CD4-positive, alpha-beta T cell (primary cell): ENCODE results near the gene COL3A1. TPM values are rescaled to one million over a fixed set of nuclear protein-coding genes. Genes with fewer than 3 reads are reported as not detected.

Experiments
- ATAC-seq: fragments of 200-7000 bp; cut with Tn5 transposase; one replicate; pipeline ENCODE4 v1.10.0; 2022; ENCODE audit warnings: mild to moderate bottlenecking; ENCODE audit not compliant: poor library complexity
- CTCF ChIA-PET: fragments of 350-600 bp; sonication (Branson Sonifier 250); formaldehyde crosslinking; loops from one replicate; lab custom pipeline; 2021; ENCODE audit warnings: antibody characterized with exemption, inconsistent platforms; lab: Charles Lee
- POLR2A ChIA-PET: fragments of 350-600 bp; sonication (Branson Sonifier 250); formaldehyde crosslinking; loops from one replicate; lab custom pipeline; 2021; ENCODE audit warnings: antibody characterized with exemption, inconsistent platforms; lab: Charles Lee
- DNase-seq, 14 experiments: peaks; one replicate each; pipeline ENCODE4 v3.0.0-alpha.2; 2013 to 2020; ENCODE audit warnings: mixed read lengths in 2 of 14
- H3K27ac ChIP-seq, 2 donors: one replicate each; pipeline versions ENCODE4 v1.5.1 to v1.7.0; 2013; ENCODE audit warnings: low read length in 2 of 2, low read depth in 1 of 2, mild to moderate bottlenecking in 1 of 2
- H3K27me3 ChIP-seq, 2 experiments: 1 replicate in 1 of 2; 2 replicates in 1 of 2; pipeline versions ENCODE4 v1.6.1 to v1.7.0; 2013; ENCODE audit warnings: low read length in 2 of 2, control low read depth in 1 of 2, mild to moderate bottlenecking in 1 of 2, moderate library complexity in 1 of 2; ENCODE audit not compliant: insufficient read depth in 2 of 2, control insufficient read depth in 1 of 2
- H3K36me3 ChIP-seq: one replicate; pipeline ENCODE4 v1.6.1; 2013; ENCODE audit warnings: low read length, control low read depth; ENCODE audit not compliant: insufficient read depth
- H3K4me1 ChIP-seq: one replicate; pipeline ENCODE4 v1.6.1; 2013; ENCODE audit warnings: low read length, control low read depth; ENCODE audit not compliant: insufficient read depth
- H3K4me3 ChIP-seq: one replicate; pipeline ENCODE4 v1.5.1; 2013; ENCODE audit warnings: mild to moderate bottlenecking, low read length, moderate library complexity
- H3K9me3 ChIP-seq, 2 experiments: 1 replicate in 1 of 2; 2 replicates in 1 of 2; pipeline versions ENCODE4 v1.6.1 to v1.7.0; 2013; ENCODE audit warnings: low read length in 2 of 2, mild to moderate bottlenecking in 2 of 2, control low read depth in 1 of 2, moderate library complexity in 1 of 2; ENCODE audit not compliant: control insufficient read depth in 1 of 2, insufficient read depth in 1 of 2
- H3K27ac Mint-ChIP-seq: one replicate; pipeline ENCODE4 v1.8.0; 2020; ENCODE audit warnings: mixed read lengths
- H3K27me3 Mint-ChIP-seq: one replicate; pipeline ENCODE4 v1.8.0; 2021; ENCODE audit warnings: mixed read lengths
- H3K36me3 Mint-ChIP-seq: one replicate; pipeline ENCODE4 v1.8.0; 2021; ENCODE audit warnings: low read depth, mixed read lengths
- H3K4me1 Mint-ChIP-seq: one replicate; pipeline ENCODE4 v1.8.0; 2021; ENCODE audit warnings: low read depth, mixed read lengths
- H3K4me3 Mint-ChIP-seq: one replicate; pipeline ENCODE4 v1.8.0; 2020; ENCODE audit warnings: mild to moderate bottlenecking, mixed read lengths
- H3K9me3 Mint-ChIP-seq: one replicate; pipeline ENCODE4 v1.8.0; 2020; ENCODE audit warnings: mixed read lengths
- CTCF ChIP-seq: fragments of 200-600 bp; IDR thresholded peaks from one replicate; pipeline ENCODE4 v1.8.0; 2022; ENCODE audit warnings: antibody characterized with exemption, mild to moderate bottlenecking
- intact Hi-C, 2 experiments: fragments of 100-400 bp; cut with DNase I in 1 of 2; cut with micrococcal nuclease in 1 of 2; formaldehyde crosslinking; loops; one replicate each; pipeline versions ENCODE4 v1.15.1 to v1.9.0; 2023 to 2025; cut with DNase I, micrococcal nuclease
- total RNA-seq, 174 experiments: library from RNA in 2 of 174; stranded (reverse) in 2 of 174; gene quantifications; one replicate each; pipeline ENCODE4 v1.2.3 and lab custom pipeline; 2021 to 2026

Gene COL3A1
- total RNA-seq, 2 experiments from 2014 or later, result not detected

GRCh38 chr2:189018631-189019030 lies 44.5 kb downstream of the COL3A1 start:
- POLR2A ChIA-PET, result no interaction called here
- H3K9me3 Mint-ChIP-seq, result peaks cover under 1% of the 10 kb centered on the region
- peaks cover 22% of the 10 kb centered on the region for H3K27me3 Mint-ChIP-seq
- intact Hi-C loops, result no loop called here
- CTCF ChIA-PET, result no interaction called here
- Histone ChIP-seq H3K27me3 (no peaks in the 10 kb centered on the region), H3K36me3 (no peaks in the 10 kb centered on the region), H3K9me3 (no peaks in the 10 kb centered on the region), H3K27ac (no peak overlapping the region), H3K4me3 (no peak overlapping the region), H3K4me1 (no peaks in the 10 kb centered on the region)
- H3K4me3 Mint-ChIP-seq, result no peak overlapping the region
- ATAC-seq (no peak), DNase-seq (no peak)
- no peaks in the 10 kb centered on the region for H3K4me1 Mint-ChIP-seq
- no peak overlapping the region for H3K27ac Mint-ChIP-seq
- TF ChIP-seq CTCF, result no peak
- no peaks in the 10 kb centered on the region for H3K36me3 Mint-ChIP-seq

DNA sequence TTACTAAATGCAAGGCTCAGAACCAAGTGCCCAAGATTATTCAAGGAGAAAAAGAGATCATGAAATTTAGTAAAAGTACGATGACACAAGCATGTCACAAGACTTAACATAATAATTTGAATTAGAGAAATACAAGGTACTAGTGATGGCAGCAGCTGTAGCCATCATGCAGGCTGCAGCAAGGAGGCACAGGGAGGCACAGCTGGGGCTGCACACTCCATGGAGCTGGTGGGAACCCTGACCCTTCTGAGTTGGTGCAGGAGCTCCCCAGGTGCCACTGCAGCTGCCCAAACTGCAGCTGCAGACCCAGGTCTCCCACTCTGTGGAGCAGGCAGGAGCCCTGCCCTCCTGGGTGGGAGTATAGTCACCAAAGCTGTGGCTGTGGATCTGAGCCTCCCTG lies 46.0 kb downstream of the COL3A1 start:
- no peaks in the 10 kb centered on the region for H3K4me1 Mint-ChIP-seq
- no peak for ATAC-seq
- CTCF ChIA-PET, result no interaction called here

GRCh38 chr2:189022053-189022481 lies 47.9 kb downstream of the COL3A1 start:
- H3K36me3 Mint-ChIP-seq, result no peaks in the 10 kb centered on the region
- H3K27me3 Mint-ChIP-seq, result peaks cover 23% of the 10 kb centered on the region
- no peak overlapping the region for H3K4me3 Mint-ChIP-seq
- H3K4me3 ChIP-seq, result no peak overlapping the region
- DNase-seq, result no peak
- H3K27me3 ChIP-seq, result no peaks in the 10 kb centered on the region
- CTCF ChIA-PET, result no interaction called here
- ATAC-seq, result no peak
- no peak overlapping the region for H3K27ac Mint-ChIP-seq
- no peaks in the 10 kb centered on the region for H3K36me3 ChIP-seq
- no peaks in the 10 kb centered on the region for H3K4me1 ChIP-seq
- H3K9me3 ChIP-seq, result no peaks in the 10 kb centered on the region
- H3K4me1 Mint-ChIP-seq, result no peaks in the 10 kb centered on the region
- POLR2A ChIA-PET, result no interaction called here
- H3K9me3 Mint-ChIP-seq, result peaks cover 2% of the 10 kb centered on the region
- H3K27ac ChIP-seq, result no peak overlapping the region
- intact Hi-C loops, result no loop called here
- no peak for TF ChIP-seq CTCF

More for the DNA sequence above, 46.0 kb downstream of the COL3A1 start:
- TF ChIP-seq CTCF, result no peak
- no peak overlapping the region for H3K27ac ChIP-seq
- peaks cover 25% of the 10 kb centered on the region for H3K27me3 Mint-ChIP-seq
- H3K9me3 Mint-ChIP-seq, result peaks cover 2% of the 10 kb centered on the region
- intact Hi-C loops, result no loop called here
- H3K27ac Mint-ChIP-seq, result no peak overlapping the region
- no peaks in the 10 kb centered on the region for H3K4me1 ChIP-seq
- no peak overlapping the region for H3K4me3 Mint-ChIP-seq
- POLR2A ChIA-PET, result no interaction called here
- H3K4me3 ChIP-seq, result no peak overlapping the region
- no peaks in the 10 kb centered on the region for H3K27me3 ChIP-seq
- no peaks in the 10 kb centered on the region for H3K36me3 ChIP-seq
- DNase-seq, result no peak
- H3K9me3 ChIP-seq, result no peaks in the 10 kb centered on the region
- no peaks in the 10 kb centered on the region for H3K36me3 Mint-ChIP-seq
